Tibial artery (tissue), 4 donors: ENCODE data around the gene GALNT4.

Experiments
- DNase-seq, 2 donors: peaks; one replicate each; pipeline ENCODE4 v3.0.0-alpha.2; 2019
- H3K27ac ChIP-seq, 2 donors: fragments of 200-600 bp; sonication (generic) in 1 of 2; 1 replicate in 1 of 2; 2 replicates in 1 of 2; pipeline ENCODE4 v1.5.1; 2018 to 2019; ENCODE audit warnings: mild to moderate bottlenecking in 1 of 2
- H3K27me3 ChIP-seq, 2 donors: fragments of 200-600 bp; sonication (generic) in 1 of 2; one replicate each; pipeline versions ENCODE4 v1.5.1 to v1.6.0; 2016 to 2019
- H3K36me3 ChIP-seq, 3 donors: fragments of 200-600 bp; sonication (generic) in 2 of 3; one replicate each; pipeline ENCODE4 v1.5.1; 2016 to 2019; ENCODE audit warnings: mild to moderate bottlenecking in 2 of 3
- H3K4me1 ChIP-seq, 4 donors: fragments of 200-600 bp; sonication (generic) in 2 of 4; 1 replicate in 3 of 4; 2 replicates in 1 of 4; pipeline ENCODE4 v1.5.1; 2016 to 2019
- H3K4me3 ChIP-seq, 2 donors: fragments of 200-600 bp; sonication (generic) in 1 of 2; 1 replicate in 1 of 2; 2 replicates in 1 of 2; pipeline ENCODE4 v1.5.1; 2018 to 2019; ENCODE audit warnings: mild to moderate bottlenecking in 2 of 2
- H3K9me3 ChIP-seq, 3 donors: fragments of 200-600 bp; sonication (generic) in 1 of 3; one replicate each; pipeline ENCODE4 v1.5.1; 2016 to 2019
- intact Hi-C: fragments of 100-400 bp; cut with DNase I; formaldehyde crosslinking; loops from one replicate; pipeline ENCODE4 v1.15.0; 2023; ENCODE audit warnings: low total_unique reads
- TF ChIP-seq, protein P1 (sequence below), 2 experiments: fragments of 200-600 bp in 1 of 2; fragments of 450-650 bp in 1 of 2; IDR thresholded peaks; one replicate each; pipeline ENCODE4 v1.5.1; 2017 to 2019; ENCODE audit warnings: antibody characterized with exemption in 2 of 2, mild to moderate bottlenecking in 1 of 2, moderate library complexity in 1 of 2

Gene GALNT4

DNA sequence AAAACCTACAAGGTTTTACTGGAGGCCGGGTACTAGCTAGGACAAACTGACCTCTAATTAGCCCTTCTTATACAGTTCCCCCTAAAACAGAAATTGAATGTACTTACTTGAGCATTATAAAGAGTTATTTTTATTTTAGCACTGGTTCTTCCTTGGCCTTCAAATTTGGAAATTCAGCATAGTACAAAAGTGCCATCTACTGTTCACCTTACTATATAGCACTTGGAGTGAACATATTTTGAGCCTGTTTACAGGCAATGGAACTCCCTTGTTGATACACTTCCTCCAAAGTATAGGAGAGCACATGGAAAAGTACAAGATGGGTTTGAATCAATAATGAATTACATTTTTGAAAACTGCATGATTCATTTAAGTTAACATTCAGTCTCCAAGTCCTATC, 5.1 kb upstream of the GALNT4 start:
- Histone ChIP-seq H3K4me1 (peaks cover 0 to 12% (median 8%) of the 10 kb centered on the region in 4 donors), H3K27ac (no peak overlapping the region), H3K9me3 (no peaks in the 10 kb centered on the region), H3K4me3 (no peak overlapping the region), H3K27me3 (no peaks in the 10 kb centered on the region), H3K36me3 (no peaks in the 10 kb centered on the region)
- TF ChIP-seq, protein P1, sequence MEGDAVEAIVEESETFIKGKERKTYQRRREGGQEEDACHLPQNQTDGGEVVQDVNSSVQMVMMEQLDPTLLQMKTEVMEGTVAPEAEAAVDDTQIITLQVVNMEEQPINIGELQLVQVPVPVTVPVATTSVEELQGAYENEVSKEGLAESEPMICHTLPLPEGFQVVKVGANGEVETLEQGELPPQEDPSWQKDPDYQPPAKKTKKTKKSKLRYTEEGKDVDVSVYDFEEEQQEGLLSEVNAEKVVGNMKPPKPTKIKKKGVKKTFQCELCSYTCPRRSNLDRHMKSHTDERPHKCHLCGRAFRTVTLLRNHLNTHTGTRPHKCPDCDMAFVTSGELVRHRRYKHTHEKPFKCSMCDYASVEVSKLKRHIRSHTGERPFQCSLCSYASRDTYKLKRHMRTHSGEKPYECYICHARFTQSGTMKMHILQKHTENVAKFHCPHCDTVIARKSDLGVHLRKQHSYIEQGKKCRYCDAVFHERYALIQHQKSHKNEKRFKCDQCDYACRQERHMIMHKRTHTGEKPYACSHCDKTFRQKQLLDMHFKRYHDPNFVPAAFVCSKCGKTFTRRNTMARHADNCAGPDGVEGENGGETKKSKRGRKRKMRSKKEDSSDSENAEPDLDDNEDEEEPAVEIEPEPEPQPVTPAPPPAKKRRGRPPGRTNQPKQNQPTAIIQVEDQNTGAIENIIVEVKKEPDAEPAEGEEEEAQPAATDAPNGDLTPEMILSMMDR (IDR thresholded peaks at IDR 0.05): peak; percentile 61 to 63
- intact Hi-C loops: loop anchor here (5.0 to 10.0 kb wide), 2 partner anchors 62 to 485 kb away; no protein-coding TSS in a partner anchor
- no peak for DNase-seq

DNA sequence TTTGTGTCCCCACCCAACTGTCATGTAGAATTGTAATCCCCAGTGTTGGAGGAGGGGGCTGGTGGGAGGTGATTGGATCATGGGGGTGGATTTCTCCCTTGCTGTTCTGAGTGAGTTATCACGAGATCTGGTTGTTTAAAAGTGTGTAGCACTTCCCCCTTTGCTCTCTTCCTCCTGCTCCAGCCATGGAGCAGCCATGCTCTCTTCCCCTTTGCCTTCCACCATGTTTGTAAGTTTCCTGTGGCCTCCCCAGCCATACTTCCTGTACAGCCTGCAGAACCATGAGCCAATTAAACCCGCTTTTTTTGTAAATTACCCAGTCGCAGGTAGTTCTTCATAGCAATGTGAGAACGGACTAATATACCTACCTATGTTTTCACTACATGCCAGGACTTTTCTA, 3.8 kb upstream of the GALNT4 start:
- H3K27me3 ChIP-seq: no peaks in the 10 kb centered on the region
- DNase-seq: no peak
- H3K36me3 ChIP-seq: no peaks in the 10 kb centered on the region
- H3K27ac ChIP-seq: no peak overlapping the region
- intact Hi-C loops: loop anchor here (5.0 to 10.0 kb wide), 2 partner anchors 61 to 484 kb away; no protein-coding TSS in a partner anchor
- H3K4me3 ChIP-seq: no peak overlapping the region
- peaks cover 0 to 21% (median 14%) of the 10 kb centered on the region in 4 donors for H3K4me1 ChIP-seq
- TF ChIP-seq, protein P1 (IDR thresholded peaks at IDR 0.05): no peak
- no peaks in the 10 kb centered on the region for H3K9me3 ChIP-seq

DNA sequence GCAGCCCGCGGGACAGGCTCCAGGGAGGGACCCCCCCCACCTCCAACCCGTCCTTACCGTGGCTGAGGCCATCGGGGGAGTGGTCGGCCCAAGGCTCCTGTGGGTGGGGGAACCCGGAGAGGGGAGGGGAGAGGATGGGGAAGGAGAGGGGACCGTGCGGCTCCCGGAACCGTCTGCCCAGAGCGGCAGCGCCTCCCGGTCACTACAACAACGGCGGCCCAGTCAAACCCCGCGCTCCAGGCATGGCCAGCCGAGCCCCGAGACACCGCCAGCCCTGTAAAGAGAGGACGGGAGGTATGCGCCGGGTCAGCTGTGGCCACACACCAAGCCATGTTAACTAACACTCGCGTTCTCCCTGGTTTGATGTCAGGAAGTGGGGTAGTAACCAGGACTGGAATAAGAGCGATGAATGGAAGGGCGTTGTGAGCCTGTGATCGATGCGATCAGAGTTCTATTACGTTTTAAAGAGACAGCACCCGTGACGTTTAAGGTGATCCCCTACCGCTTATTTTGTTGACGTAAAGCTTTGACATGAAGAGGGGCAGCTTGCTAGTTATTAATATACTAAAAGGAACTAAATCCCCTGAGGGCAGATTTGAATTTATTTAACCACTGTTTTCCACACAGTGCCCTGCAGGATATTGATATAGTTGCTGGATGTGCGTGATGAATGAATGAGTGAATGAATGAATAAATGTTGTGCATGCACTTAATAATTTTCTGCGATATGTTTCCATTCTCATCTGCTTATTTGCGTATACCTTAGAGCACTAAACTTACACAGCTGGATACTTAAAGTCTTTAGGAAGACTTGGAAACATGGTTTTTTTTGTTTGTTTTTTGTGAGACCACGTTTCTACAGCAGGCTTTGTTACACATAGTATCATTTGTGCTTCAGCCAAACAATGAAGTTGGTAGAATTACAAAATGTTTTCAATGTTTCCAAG, 1.5 kb upstream of the GALNT4 start, which contains the start of gene POC1B:
POC1B (minus strand) TSS at position 224 of the 947 bp plus-strand sequence; CDS start at position 72, 152 bp downstream.
- Histone ChIP-seq H3K4me3 (peak within 1 kb of the TSS; percentile 89 to 99), H3K36me3 (no peaks in the 10 kb centered on the region), H3K27ac (peak within 1 kb of the TSS; percentile 89 to 99), H3K9me3 (no peaks in the 10 kb centered on the region), H3K27me3 (no peaks in the 10 kb centered on the region), H3K4me1 (peaks cover 0 to 44% (median 26%) of the 10 kb centered on the region in 4 donors)
- DNase-seq: peak; percentile 73 to 83
- intact Hi-C loops: loop anchor here (5.0 to 10.0 kb wide), 2 partner anchors 59 to 481 kb away; no protein-coding TSS in a partner anchor
- TF ChIP-seq, protein P1 (IDR thresholded peaks at IDR 0.05): no peak

DNA sequence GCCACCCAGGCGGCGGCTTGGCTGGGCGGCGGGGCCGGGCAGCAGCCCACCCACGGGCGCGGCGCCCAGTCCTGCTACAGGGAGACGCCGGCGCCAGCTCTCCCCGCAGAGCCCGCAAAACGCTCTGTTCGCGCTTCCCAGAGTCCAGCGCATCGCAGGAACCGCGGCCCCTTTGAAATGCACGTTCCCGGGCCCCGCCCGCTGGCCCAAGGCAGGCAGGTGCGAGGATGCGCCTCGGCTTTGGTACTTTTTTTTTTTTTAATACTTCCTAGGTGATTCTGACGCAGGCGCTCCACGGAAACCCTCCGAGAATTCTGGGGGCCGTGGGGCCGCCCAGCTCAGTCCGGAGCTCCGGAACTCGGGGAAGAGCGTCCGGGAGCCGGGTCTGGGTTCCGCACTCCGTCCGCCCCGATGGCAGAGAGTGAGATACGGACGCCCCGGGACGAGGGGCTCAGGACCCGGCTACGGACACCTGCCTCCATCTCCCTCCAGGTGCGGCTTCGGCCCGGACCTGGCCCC, 768 bp upstream of the GALNT4 start:
- Histone ChIP-seq H3K9me3 (no peaks in the 10 kb centered on the region), H3K4me3 (peak overlapping the region; percentile 89 to 99), H3K27ac (peak overlapping the region; percentile 89 to 99), H3K4me1 (peaks cover 0 to 47% (median 27%) of the 10 kb centered on the region in 4 donors), H3K27me3 (no peaks in the 10 kb centered on the region), H3K36me3 (no peaks in the 10 kb centered on the region)
- intact Hi-C loops: loop anchor here (5.0 to 10.0 kb wide), 2 partner anchors 58 to 481 kb away; no protein-coding TSS in a partner anchor
- DNase-seq: peak; percentile 24 to 69
- TF ChIP-seq, protein P1 (IDR thresholded peaks at IDR 0.05): no peak

DNA sequence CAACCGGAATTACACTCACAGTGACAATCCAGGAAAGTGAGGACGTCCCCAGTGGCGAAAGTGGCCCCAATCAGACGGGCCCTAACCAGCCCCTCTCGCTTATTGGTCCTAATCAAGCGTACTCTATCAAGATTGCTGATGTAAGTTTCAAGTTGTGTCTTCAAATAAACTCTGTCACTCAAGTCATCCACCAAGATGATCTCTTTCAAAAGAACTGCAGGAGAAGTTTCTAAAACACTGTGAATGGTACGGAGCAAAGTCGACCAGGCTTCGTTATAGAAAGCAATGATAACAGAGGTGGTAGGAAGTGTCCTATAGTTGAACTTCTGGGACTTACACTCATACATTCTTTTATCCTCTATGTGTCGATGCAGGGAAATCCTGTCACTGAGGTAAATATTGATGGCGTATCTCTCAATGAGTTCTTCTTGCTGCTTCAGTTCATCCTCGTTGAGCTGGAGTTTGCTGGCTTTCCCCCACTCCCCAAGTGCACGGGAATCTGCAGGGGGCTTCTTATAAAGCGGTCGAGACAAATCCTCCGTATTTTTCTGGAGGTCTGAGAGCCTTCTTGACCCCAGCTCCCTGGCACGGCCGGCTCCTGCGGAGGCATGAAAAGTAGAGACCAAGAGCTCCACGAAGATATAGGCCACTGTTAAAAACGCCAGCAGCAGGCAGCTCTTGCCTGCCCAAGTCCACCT, 604 bp downstream of the GALNT4 start:
- intact Hi-C loops: loop anchor here (10.0 kb wide), 1 partner anchor 479 kb away; no protein-coding TSS in a partner anchor
- Histone ChIP-seq H3K36me3 (no peaks in the 10 kb centered on the region), H3K4me3 (peak overlapping the region; percentile 89 to 99), H3K27me3 (no peaks in the 10 kb centered on the region), H3K4me1 (peaks cover 0 to 47% (median 27%) of the 10 kb centered on the region in 4 donors), H3K27ac (peak overlapping the region; percentile 89 to 99), H3K9me3 (no peaks in the 10 kb centered on the region)
- no peak for DNase-seq
- TF ChIP-seq, protein P1 (IDR thresholded peaks at IDR 0.05): no peak
